ENCODE results near the gene MORN3. TPM values are rescaled to one million over a fixed set of nuclear protein-coding genes. Genes with fewer than 3 reads are reported as not detected.
"Not testable (repeated sequence)": the region's sequence is repeated elsewhere in the genome, so short reads cannot be mapped to it uniquely, and the experiment has no call there.

MORN3 gene
- total RNA-seq, 1 experiment from 2014 or later: 0.34 TPM

DNA sequence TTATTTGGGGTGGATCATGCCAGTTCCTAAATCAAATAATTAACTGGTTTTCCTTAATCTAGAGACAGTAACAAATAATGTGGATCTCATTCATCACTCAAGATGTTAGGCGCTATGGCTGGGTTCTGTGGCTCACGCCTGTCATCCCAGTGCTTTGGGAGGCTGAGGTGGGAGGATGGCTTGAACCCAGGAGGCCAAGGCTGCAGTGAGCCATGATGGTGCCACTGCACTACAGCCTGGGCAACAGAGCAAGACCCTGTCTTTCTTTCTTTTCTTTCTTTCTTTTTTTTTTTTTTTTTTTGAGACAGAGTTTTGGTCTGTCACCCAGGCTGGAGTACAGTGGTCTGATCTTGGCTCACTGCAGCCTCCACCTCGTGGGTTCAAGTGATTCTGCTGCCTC lies 23.3 kb upstream of the MORN3 start:
- CTCF ChIA-PET: interaction anchor here (1.0 kb wide), 1 partner anchor 102 kb away, joined by 3 read pairs; no protein-coding TSS in a partner anchor
- BruUV-seq (replicated peaks); H3K9ac ChIP-seq (ENCODE audit: low read length); H3K27ac ChIP-seq (ENCODE audit: low read depth, low read length); H3K9me2 ChIP-seq (ENCODE audit: insufficient read depth); RAD21 ChIA-PET (ENCODE audit: low non-redundant PET in 1 of 2, low total read pairs in 2 of 2, uncharacterized antibody in 2 of 2, unreplicated experiment in 2 of 2); H4K20me1 ChIP-seq (ENCODE audit: insufficient read depth); H3K4me3 ChIP-seq (replicated peaks in 1 of 2; ENCODE audit: low read depth in 1 of 2, low read length in 2 of 2); intact Hi-C loops (cut with micrococcal nuclease); H3K79me2 ChIP-seq (ENCODE audit: insufficient read depth, low read length); DNase-seq (ENCODE audit: low read depth, low spot score); ATAC-seq; H3K27me3 ChIP-seq (ENCODE audit: insufficient read depth, low read length); H2AFZ ChIP-seq (ENCODE audit: low read depth, low read length, poor library complexity, severe bottlenecking); H3K9me3 ChIP-seq (ENCODE audit: control insufficient read depth in 1 of 2, insufficient read depth in 1 of 2, low read depth in 1 of 2, low read length in 2 of 2); H3K36me3 ChIP-seq (ENCODE audit: control insufficient read depth in 1 of 2, insufficient read depth in 2 of 2, low read length in 2 of 2); H3K4me2 ChIP-seq (ENCODE audit: low read length): not testable (repeated sequence)
- POLR2A ChIA-PET: interaction anchor here (0.7 kb wide), 1 partner anchor 95 kb away, joined by 3 read pairs; no protein-coding TSS in a partner anchor
- H3K4me1 ChIP-seq (ENCODE audit: control insufficient read depth in 1 of 2, insufficient read depth in 2 of 2, low read length in 2 of 2): peaks cover 0 to 11% of the 10 kb centered on the region in 2 experiments; a peak in 2 of 4 replicates

DNA sequence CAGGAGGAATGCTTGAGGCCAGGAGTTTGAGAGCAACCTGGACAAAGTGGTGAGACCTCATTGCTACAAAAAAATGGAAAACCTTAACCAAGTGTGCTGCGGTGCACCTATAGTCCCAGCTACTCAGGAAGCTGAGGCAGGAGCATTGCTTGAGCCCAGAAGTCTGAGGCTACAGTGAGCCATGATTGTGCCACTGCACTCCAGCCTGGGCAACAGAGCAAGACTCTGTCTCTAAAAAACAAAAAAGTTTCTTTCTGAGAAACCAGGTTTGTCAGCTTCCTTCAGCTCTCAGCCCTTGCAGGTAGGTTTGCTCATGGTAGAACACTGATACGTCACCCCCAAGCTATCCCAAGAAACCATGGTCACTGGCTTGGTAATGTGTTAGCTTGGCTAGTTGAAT lies 20.0 kb upstream of the MORN3 start:
- TF ChIP-seq RAD21 (IDR thresholded peaks at IDR 0.05; ENCODE audit: low read depth) (no peak), FOSL1 (IDR thresholded peaks at IDR 0.05; ENCODE audit: low read depth) (no peak), TCF7L2 (IDR thresholded peaks at IDR 0.05; ENCODE audit: borderline replicate concordance, extremely low read depth, insufficient read depth, insufficient read length) (no peak), ZNF274 (IDR thresholded peaks at IDR 0.05; ENCODE audit: low read depth, low read length) (no peak), EZH2 (IDR thresholded peaks at IDR 0.05) (no peak), YY1 (IDR thresholded peaks at IDR 0.05; ENCODE audit: extremely low read depth, insufficient replicate concordance, low read depth, low read length) (no peak), EGR1 (IDR thresholded peaks at IDR 0.05; ENCODE audit: low read depth) (no peak), CEBPB (IDR thresholded peaks at IDR 0.05; ENCODE audit: low read depth) (no peak), CBX3 (IDR thresholded peaks at IDR 0.05; ENCODE audit: low read depth) (no peak), SP1 (IDR thresholded peaks at IDR 0.05; ENCODE audit: low read depth) (no peak)
- TF ChIP-seq, protein P1, sequence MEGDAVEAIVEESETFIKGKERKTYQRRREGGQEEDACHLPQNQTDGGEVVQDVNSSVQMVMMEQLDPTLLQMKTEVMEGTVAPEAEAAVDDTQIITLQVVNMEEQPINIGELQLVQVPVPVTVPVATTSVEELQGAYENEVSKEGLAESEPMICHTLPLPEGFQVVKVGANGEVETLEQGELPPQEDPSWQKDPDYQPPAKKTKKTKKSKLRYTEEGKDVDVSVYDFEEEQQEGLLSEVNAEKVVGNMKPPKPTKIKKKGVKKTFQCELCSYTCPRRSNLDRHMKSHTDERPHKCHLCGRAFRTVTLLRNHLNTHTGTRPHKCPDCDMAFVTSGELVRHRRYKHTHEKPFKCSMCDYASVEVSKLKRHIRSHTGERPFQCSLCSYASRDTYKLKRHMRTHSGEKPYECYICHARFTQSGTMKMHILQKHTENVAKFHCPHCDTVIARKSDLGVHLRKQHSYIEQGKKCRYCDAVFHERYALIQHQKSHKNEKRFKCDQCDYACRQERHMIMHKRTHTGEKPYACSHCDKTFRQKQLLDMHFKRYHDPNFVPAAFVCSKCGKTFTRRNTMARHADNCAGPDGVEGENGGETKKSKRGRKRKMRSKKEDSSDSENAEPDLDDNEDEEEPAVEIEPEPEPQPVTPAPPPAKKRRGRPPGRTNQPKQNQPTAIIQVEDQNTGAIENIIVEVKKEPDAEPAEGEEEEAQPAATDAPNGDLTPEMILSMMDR (IDR thresholded peaks at IDR 0.05 in 2 of 3, conservative IDR thresholded peaks at IDR 0.05 in 1 of 3; ENCODE audit: borderline replicate concordance in 1 of 3, insufficient read depth in 1 of 3, low read depth in 2 of 3, low read length in 2 of 3): no peak
- TF ChIP-seq, protein P2, sequence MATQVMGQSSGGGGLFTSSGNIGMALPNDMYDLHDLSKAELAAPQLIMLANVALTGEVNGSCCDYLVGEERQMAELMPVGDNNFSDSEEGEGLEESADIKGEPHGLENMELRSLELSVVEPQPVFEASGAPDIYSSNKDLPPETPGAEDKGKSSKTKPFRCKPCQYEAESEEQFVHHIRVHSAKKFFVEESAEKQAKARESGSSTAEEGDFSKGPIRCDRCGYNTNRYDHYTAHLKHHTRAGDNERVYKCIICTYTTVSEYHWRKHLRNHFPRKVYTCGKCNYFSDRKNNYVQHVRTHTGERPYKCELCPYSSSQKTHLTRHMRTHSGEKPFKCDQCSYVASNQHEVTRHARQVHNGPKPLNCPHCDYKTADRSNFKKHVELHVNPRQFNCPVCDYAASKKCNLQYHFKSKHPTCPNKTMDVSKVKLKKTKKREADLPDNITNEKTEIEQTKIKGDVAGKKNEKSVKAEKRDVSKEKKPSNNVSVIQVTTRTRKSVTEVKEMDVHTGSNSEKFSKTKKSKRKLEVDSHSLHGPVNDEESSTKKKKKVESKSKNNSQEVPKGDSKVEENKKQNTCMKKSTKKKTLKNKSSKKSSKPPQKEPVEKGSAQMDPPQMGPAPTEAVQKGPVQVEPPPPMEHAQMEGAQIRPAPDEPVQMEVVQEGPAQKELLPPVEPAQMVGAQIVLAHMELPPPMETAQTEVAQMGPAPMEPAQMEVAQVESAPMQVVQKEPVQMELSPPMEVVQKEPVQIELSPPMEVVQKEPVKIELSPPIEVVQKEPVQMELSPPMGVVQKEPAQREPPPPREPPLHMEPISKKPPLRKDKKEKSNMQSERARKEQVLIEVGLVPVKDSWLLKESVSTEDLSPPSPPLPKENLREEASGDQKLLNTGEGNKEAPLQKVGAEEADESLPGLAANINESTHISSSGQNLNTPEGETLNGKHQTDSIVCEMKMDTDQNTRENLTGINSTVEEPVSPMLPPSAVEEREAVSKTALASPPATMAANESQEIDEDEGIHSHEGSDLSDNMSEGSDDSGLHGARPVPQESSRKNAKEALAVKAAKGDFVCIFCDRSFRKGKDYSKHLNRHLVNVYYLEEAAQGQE (IDR thresholded peaks at IDR 0.05; ENCODE audit: low read depth): no peak
- TF ChIP-seq, protein P3, sequence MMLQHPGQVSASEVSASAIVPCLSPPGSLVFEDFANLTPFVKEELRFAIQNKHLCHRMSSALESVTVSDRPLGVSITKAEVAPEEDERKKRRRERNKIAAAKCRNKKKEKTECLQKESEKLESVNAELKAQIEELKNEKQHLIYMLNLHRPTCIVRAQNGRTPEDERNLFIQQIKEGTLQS (IDR thresholded peaks at IDR 0.05): no peak
- ChIA-PET POLR2A (no interaction called here), CTCF (interaction anchor here (1.6 kb wide), 1 partner anchor 105 kb away, joined by 4 read pairs; no protein-coding TSS in a partner anchor), RAD21 (ENCODE audit: low non-redundant PET in 1 of 2, low total read pairs in 2 of 2, uncharacterized antibody in 2 of 2, unreplicated experiment in 2 of 2) (no interaction called here)
- no peaks in the 10 kb centered on the region for H4K20me1 ChIP-seq (ENCODE audit: insufficient read depth)
- BruUV-seq (replicated peaks): no TSS peak
- H3K4me3 ChIP-seq (replicated peaks in 1 of 2; ENCODE audit: low read depth in 1 of 2, low read length in 2 of 2): no peak overlapping the region
- ATAC-seq: no peak
- H3K4me1 ChIP-seq (ENCODE audit: control insufficient read depth in 1 of 2, insufficient read depth in 2 of 2, low read length in 2 of 2): peaks cover 4 to 15% of the 10 kb centered on the region in 2 experiments; a peak in 3 of 4 replicates
- no peaks in the 10 kb centered on the region for H3K9me2 ChIP-seq (ENCODE audit: insufficient read depth)
- H3K79me2 ChIP-seq (ENCODE audit: insufficient read depth, low read length): no peaks in the 10 kb centered on the region
- no peak overlapping the region for H3K9ac ChIP-seq (ENCODE audit: low read length)
- H2AFZ ChIP-seq (ENCODE audit: low read depth, low read length, poor library complexity, severe bottlenecking): peak overlapping the region; percentile 58
- no peaks in the 10 kb centered on the region for H3K36me3 ChIP-seq (ENCODE audit: control insufficient read depth in 1 of 2, insufficient read depth in 2 of 2, low read length in 2 of 2)
- H3K27me3 ChIP-seq (ENCODE audit: insufficient read depth, low read length): no peaks in the 10 kb centered on the region
- H3K4me2 ChIP-seq (ENCODE audit: low read length): no peak overlapping the region
- H3K27ac ChIP-seq (ENCODE audit: low read depth, low read length): no peak overlapping the region
- no peaks in the 10 kb centered on the region for H3K9me3 ChIP-seq (ENCODE audit: control insufficient read depth in 1 of 2, insufficient read depth in 1 of 2, low read depth in 1 of 2, low read length in 2 of 2)
- no peak for DNase-seq (ENCODE audit: low read depth, low spot score)
- intact Hi-C loops (cut with micrococcal nuclease): no loop called here
